H1 (cell line): Measurements from ENCODE around the gene GALNT17. TPM values are rescaled to one million over a fixed set of nuclear protein-coding genes. Genes with fewer than 3 reads are reported as not detected.
A peak's percentile ranks its signal among the peaks of the same experiment; 100 is the strongest.

Source experiments
- CTCF ChIA-PET: fragments of 300-600 bp; sonication (Branson Sonifier 250); formaldehyde crosslinking; loops from one replicate; lab custom pipeline; 2021; ENCODE audit not compliant: partially characterized antibody; lab: Charles Lee
- POLR2A ChIA-PET: fragments of 300-600 bp; sonication (Branson Sonifier 250); formaldehyde crosslinking; loops from one replicate; lab custom pipeline; 2021; ENCODE audit warnings: inconsistent platforms; ENCODE audit not compliant: partially characterized antibody; lab: Charles Lee
- DNase-seq, 2 experiments: peaks; one replicate each; pipeline versions ENCODE4 v3.0.0 to v3.0.0-alpha.2; 2010 to 2022; ENCODE audit warnings: low spot score in 2 of 2, low read depth in 1 of 2, mixed read lengths in 1 of 2
- FAIRE-seq: peaks from 2 replicates; lab custom pipeline; 2011; peaks lifted over from hg19 to GRCh38; lab: Jason Lieb, UNC
- H2AFZ ChIP-seq: 2 replicates; pipeline ENCODE4 v1.8.1; 2012; ENCODE audit warnings: low read length, inconsistent platforms
- H2AK5ac ChIP-seq: 2 replicates; pipeline ENCODE4 v1.6.1; 2013; ENCODE audit warnings: low read depth, low read length
- H2BK120ac ChIP-seq: replicated peaks from 2 replicates; pipeline ENCODE3; 2013; ENCODE audit warnings: low read depth, low read length, inconsistent platforms
- H2BK12ac ChIP-seq: 2 replicates; pipeline ENCODE4 v1.6.1; 2013; ENCODE audit warnings: low read depth, low read length
- H2BK15ac ChIP-seq: 2 replicates; pipeline ENCODE4 v1.6.1; 2013; ENCODE audit warnings: low read length
- H2BK20ac ChIP-seq: 2 replicates; pipeline ENCODE4 v1.6.1; 2013; ENCODE audit warnings: low read length
- H2BK5ac ChIP-seq: 2 replicates; pipeline ENCODE4 v1.6.1; 2013; ENCODE audit warnings: low read depth, low read length
- H3K14ac ChIP-seq: 2 replicates; pipeline ENCODE4 v1.6.1; 2013; ENCODE audit warnings: inconsistent platforms; ENCODE audit not compliant: insufficient read length
- H3K18ac ChIP-seq: 2 replicates; pipeline ENCODE4 v1.6.1; 2013; ENCODE audit warnings: low read length; ENCODE audit errors: extremely low read depth
- H3K23ac ChIP-seq: 2 replicates; pipeline ENCODE4 v1.6.1; 2013; ENCODE audit warnings: inconsistent platforms; ENCODE audit not compliant: insufficient read length
- H3K23me2 ChIP-seq: 2 replicates; pipeline ENCODE4 v1.6.1; 2013; ENCODE audit warnings: low read depth, low read length
- H3K27ac ChIP-seq: 2 replicates; pipeline ENCODE4 v1.6.1; 2011; ENCODE audit warnings: low read depth, low read length, inconsistent platforms
- H3K27me3 ChIP-seq, 4 experiments: replicated peaks in 1 of 4; 1 replicate in 1 of 4; 2 replicates in 3 of 4; pipeline versions ENCODE4 v1.6.1 to v1.8.1; 2011 to 2013; ENCODE audit warnings: low read length in 3 of 4, mild to moderate bottlenecking in 3 of 4, inconsistent platforms in 2 of 4, mixed read lengths in 2 of 4, moderate library complexity in 1 of 4; ENCODE audit not compliant: control insufficient read depth in 3 of 4, insufficient read depth in 3 of 4; ENCODE audit errors: extremely low read depth in 1 of 4
- H3K36me3 ChIP-seq, 4 experiments: 2 replicates each; pipeline versions ENCODE4 v1.6.1 to v1.8.1; 2011 to 2013; ENCODE audit warnings: mild to moderate bottlenecking in 4 of 4, low read length in 3 of 4, moderate library complexity in 2 of 4, control low read depth in 1 of 4, inconsistent platforms in 1 of 4; ENCODE audit not compliant: insufficient read depth in 4 of 4, control insufficient read depth in 2 of 4
- H3K4ac ChIP-seq: replicated peaks from 2 replicates; pipeline ENCODE3; 2013; ENCODE audit warnings: low read length, low read depth, mixed read lengths, inconsistent platforms; ENCODE audit not compliant: insufficient read length
- H3K4me1 ChIP-seq, 4 experiments: replicated peaks in 1 of 4; 1 replicate in 1 of 4; 2 replicates in 3 of 4; pipeline versions ENCODE4 v1.6.1 to v1.8.1; 2011 to 2013; ENCODE audit warnings: low read length in 3 of 4, inconsistent platforms in 2 of 4, mixed read lengths in 1 of 4; ENCODE audit not compliant: insufficient read depth in 4 of 4, control insufficient read depth in 3 of 4
- H3K4me2 ChIP-seq, 2 experiments: 2 replicates each; pipeline versions ENCODE4 v1.6.1 to v1.8.1; 2011 to 2013; ENCODE audit warnings: low read depth in 2 of 2, low read length in 2 of 2, control low read depth in 1 of 2, inconsistent platforms in 1 of 2, mild to moderate bottlenecking in 1 of 2; ENCODE audit not compliant: insufficient read depth in 1 of 2
- H3K4me3 ChIP-seq, 4 experiments: fragments of 200-600, 300-600 bp in 1 of 4; sonication (generic), shearing (Covaris generic), sonication (Bioruptor Twin) in 1 of 4; 2 replicates each; pipeline versions ENCODE4 v1.5.1 to v1.8.1; 2011 to 2016; ENCODE audit warnings: low read length in 4 of 4, low read depth in 3 of 4, control low read depth in 2 of 4, inconsistent platforms in 2 of 4, mild to moderate bottlenecking in 2 of 4, mixed read lengths in 1 of 4, moderate library complexity in 1 of 4; ENCODE audit not compliant: insufficient read depth in 2 of 4; ENCODE audit errors: extremely low read depth in 1 of 4
- H3K56ac ChIP-seq: replicated peaks from 2 replicates; pipeline ENCODE3; 2013; ENCODE audit warnings: low read depth, mild to moderate bottlenecking, mixed read lengths, low read length, inconsistent platforms; ENCODE audit not compliant: insufficient read length
- H3K79me1 ChIP-seq: 2 replicates; pipeline ENCODE4 v1.6.1; 2013; ENCODE audit warnings: low read depth, low read length, control low read depth
- H3K79me2 ChIP-seq, 2 experiments: 2 replicates each; pipeline versions ENCODE4 v1.6.1 to v1.8.1; 2012 to 2013; ENCODE audit warnings: low read length in 2 of 2, mild to moderate bottlenecking in 2 of 2, inconsistent platforms in 1 of 2; ENCODE audit not compliant: insufficient read depth in 2 of 2, control insufficient read depth in 1 of 2
- H3K9ac ChIP-seq, 4 experiments: replicated peaks in 1 of 4; 1 replicate in 1 of 4; 2 replicates in 3 of 4; pipeline versions ENCODE4 v1.6.1 to v1.8.1; 2011 to 2013; ENCODE audit warnings: low read depth in 3 of 4, low read length in 3 of 4, control low read depth in 2 of 4, mild to moderate bottlenecking in 2 of 4, moderate library complexity in 2 of 4, inconsistent platforms in 1 of 4; ENCODE audit errors: extremely low read depth in 1 of 4
- H3K9me3 ChIP-seq, 2 experiments: 2 replicates each; pipeline versions ENCODE4 v1.6.1 to v1.8.1; 2012 to 2013; ENCODE audit warnings: mild to moderate bottlenecking in 2 of 2, moderate library complexity in 2 of 2, control low read depth in 1 of 2, inconsistent platforms in 1 of 2, low read depth in 1 of 2, low read length in 1 of 2, mixed read lengths in 1 of 2; ENCODE audit not compliant: insufficient read depth in 2 of 2
- H4K20me1 ChIP-seq, 2 experiments: replicated peaks in 1 of 2; 2 replicates each; pipeline versions ENCODE3 to v1.8.1; 2011 to 2013; ENCODE audit warnings: inconsistent platforms in 2 of 2, low read length in 2 of 2, mild to moderate bottlenecking in 1 of 2; ENCODE audit not compliant: insufficient read depth in 2 of 2, control insufficient read depth in 1 of 2
- H4K5ac ChIP-seq: 2 replicates; pipeline ENCODE4 v1.6.1; 2013; ENCODE audit warnings: low read length, low read depth, mixed read lengths, inconsistent platforms; ENCODE audit not compliant: insufficient read length
- H4K8ac ChIP-seq: 2 replicates; pipeline ENCODE4 v1.8.0; 2013; ENCODE audit warnings: mild to moderate bottlenecking, moderate library complexity, low read length, inconsistent platforms; ENCODE audit not compliant: insufficient read depth; ENCODE audit errors: extremely low read depth
- H4K91ac ChIP-seq: replicated peaks from 2 replicates; pipeline ENCODE3; 2013; ENCODE audit warnings: low read length, mixed read lengths, inconsistent platforms; ENCODE audit not compliant: insufficient read length
- ASH2L ChIP-seq: fragments of 200-600, 300-600 bp; sonication (generic); IDR thresholded peaks from one replicate; pipeline ENCODE4 v1.7.1; 2017; ENCODE audit warnings: low read length
- CREB1 ChIP-seq: IDR thresholded peaks from 2 replicates; pipeline ENCODE4 v1.6.1; 2012; ENCODE audit warnings: inconsistent platforms
- EGR1 ChIP-seq: IDR thresholded peaks from 2 replicates; pipeline ENCODE4 v1.6.1; 2011; ENCODE audit warnings: low read depth, low read length, borderline replicate concordance
- RAD21 ChIP-seq, 2 experiments: IDR thresholded peaks in 1 of 2; conservative IDR thresholded peaks in 1 of 2; 2 replicates each; pipeline ENCODE4 v1.6.1; 2011; ENCODE audit warnings: low read depth in 2 of 2, low read length in 2 of 2, improper control_type of control experiment in 1 of 2, inconsistent platforms in 1 of 2, mild to moderate bottlenecking in 1 of 2, moderate library complexity in 1 of 2
- RXRA ChIP-seq: IDR thresholded peaks from 2 replicates; pipeline ENCODE4 v1.6.1; 2011; ENCODE audit warnings: low read depth, mild to moderate bottlenecking, low read length, moderate library complexity; ENCODE audit not compliant: insufficient read depth
- SP1 ChIP-seq: IDR thresholded peaks from 2 replicates; pipeline ENCODE4 v1.6.1; 2011; ENCODE audit warnings: low read depth, low read length
- SP2 ChIP-seq: IDR thresholded peaks from 2 replicates; pipeline ENCODE4 v1.6.1; 2012; ENCODE audit warnings: mild to moderate bottlenecking, low read length, inconsistent platforms
- TEAD4 ChIP-seq: IDR thresholded peaks from 2 replicates; pipeline ENCODE4 v1.6.1; 2012; ENCODE audit warnings: low read depth, low read length, inconsistent platforms, mixed read lengths
- WGBS, 2 experiments: shearing (Covaris generic) in 1 of 2; methylation state at CpG; one replicate each; pipeline versions ENCODE4 v1.1.6 to v1.1.7; 2013 to 2015; ENCODE audit warnings: low lambda C conversion rate in 2 of 2, mixed read lengths in 2 of 2, inconsistent platforms in 1 of 2, low coverage in 1 of 2, missing lambda C conversion rate in 1 of 2; ENCODE audit not compliant: insufficient replicate concordance in 2 of 2, insufficient coverage in 1 of 2, insufficient read length in 1 of 2; ENCODE audit errors: extremely low coverage in 1 of 2, missing lambda C conversion rate in 1 of 2; 5-methylcytosine and 5-hydroxymethylcytosine counted together
- polyA plus RNA-seq, 7 experiments: library from polyadenylated mRNA; depleted of rRNA in 3 of 7; stranded (reverse) in 5 of 7; unstranded in 2 of 7; fragments of >200 nt in 5 of 7; fragments of 200-250 nt in 2 of 7; gene quantifications; 1 replicate in 5 of 7; 2 replicates in 1 of 7; 4 replicates in 1 of 7; pipeline versions ENCODE4 v1.2.1 to v1.2.3, GENCODE V29; 2011 to 2013; ENCODE audit warnings: missing spikeins in 2 of 7, mixed read lengths in 2 of 7
- total RNA-seq: library from RNA; stranded (reverse); fragmentation: NEBNext Ultra II Directional; extraction: Animal tissue kit (Norgen Biotek cat#: 25700); gene quantifications from 2 replicates; pipeline ENCODE4 v1.2.1, GENCODE V29; 2021
- TF ChIP-seq, protein P1 (sequence below), 3 experiments: IDR thresholded peaks; 1 replicate in 2 of 3; 2 replicates in 1 of 3; pipeline versions ENCODE4 v1.5.1 to v1.6.1; 2011; ENCODE audit warnings: low read length in 3 of 3, mild to moderate bottlenecking in 3 of 3, inconsistent platforms in 2 of 3, low read depth in 1 of 3, moderate library complexity in 1 of 3; ENCODE audit not compliant: insufficient read depth in 1 of 3; ENCODE audit errors: control extremely low read depth in 1 of 3

The GALNT17 gene
- total and polyA plus RNA-seq, 2 of the 8 experiments (the other 6 are each of a cell fraction or from before 2014, with no cell fraction given) = 37.7 to 47.0 TPM

- H3K27me3 ChIP-seq = no peaks in the 10 kb centered on the region
- no peaks in the 10 kb centered on the region for H3K23me2 ChIP-seq
- H4K91ac ChIP-seq = peak overlapping the region; percentile 58
- no peak overlapping the region for H4K8ac ChIP-seq
- no peak overlapping the region for H2AK5ac ChIP-seq
- no peaks in the 10 kb centered on the region; a peak in 1 of 4 replicates for H3K9me3 ChIP-seq
- H3K4me2 ChIP-seq = no peak overlapping the region
- POLR2A ChIA-PET = no interaction called here
- FAIRE-seq = peak; percentile 100
- H2BK120ac ChIP-seq = peak overlapping the region; percentile 5
- CTCF ChIA-PET = interaction anchor here (0.6 to 7.2 kb wide), 47 partner anchors 9 to 926 kb away, joined by 3 to 61 read pairs (median 4); no protein-coding TSS in a partner anchor
- H2AFZ ChIP-seq = 0 out of 2 replicates have a peak overlapping the region, but pooled peaks have one; percentile 6
- no peak overlapping the region for H3K23ac ChIP-seq
- no peaks in the 10 kb centered on the region for H3K79me1 ChIP-seq
- no peak overlapping the region for H2BK5ac ChIP-seq
- H3K9ac ChIP-seq = no peak overlapping the region
- peak overlapping the region; percentile 53; the same call in 1 of the 2 replicates for H2BK12ac ChIP-seq
- H3K18ac ChIP-seq = no peak overlapping the region
- no peak overlapping the region for H3K4ac ChIP-seq
- peaks cover 7 to 13% (median 8%) of the 10 kb centered on the region in 4 experiments for H3K4me1 ChIP-seq
- H2BK15ac ChIP-seq = no peak overlapping the region
- no peak overlapping the region for H4K5ac ChIP-seq
- TF ChIP-seq, protein P1, sequence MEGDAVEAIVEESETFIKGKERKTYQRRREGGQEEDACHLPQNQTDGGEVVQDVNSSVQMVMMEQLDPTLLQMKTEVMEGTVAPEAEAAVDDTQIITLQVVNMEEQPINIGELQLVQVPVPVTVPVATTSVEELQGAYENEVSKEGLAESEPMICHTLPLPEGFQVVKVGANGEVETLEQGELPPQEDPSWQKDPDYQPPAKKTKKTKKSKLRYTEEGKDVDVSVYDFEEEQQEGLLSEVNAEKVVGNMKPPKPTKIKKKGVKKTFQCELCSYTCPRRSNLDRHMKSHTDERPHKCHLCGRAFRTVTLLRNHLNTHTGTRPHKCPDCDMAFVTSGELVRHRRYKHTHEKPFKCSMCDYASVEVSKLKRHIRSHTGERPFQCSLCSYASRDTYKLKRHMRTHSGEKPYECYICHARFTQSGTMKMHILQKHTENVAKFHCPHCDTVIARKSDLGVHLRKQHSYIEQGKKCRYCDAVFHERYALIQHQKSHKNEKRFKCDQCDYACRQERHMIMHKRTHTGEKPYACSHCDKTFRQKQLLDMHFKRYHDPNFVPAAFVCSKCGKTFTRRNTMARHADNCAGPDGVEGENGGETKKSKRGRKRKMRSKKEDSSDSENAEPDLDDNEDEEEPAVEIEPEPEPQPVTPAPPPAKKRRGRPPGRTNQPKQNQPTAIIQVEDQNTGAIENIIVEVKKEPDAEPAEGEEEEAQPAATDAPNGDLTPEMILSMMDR (IDR thresholded peaks at IDR 0.05; ENCODE audit: control extremely low read depth in 1 of 3, insufficient read depth in 1 of 3, low read depth in 1 of 3, low read length in 3 of 3) = peak; percentile 68 to 97 (median 87)
- TF ChIP-seq RXRA = no peak
- TF ChIP-seq ASH2L = peak; percentile 29
- TF ChIP-seq CREB1 = peak; percentile 36; the same call in 1 of the 2 replicates
- TF ChIP-seq RAD21 (IDR thresholded peaks at IDR 0.05 in 1 of 2, conservative IDR thresholded peaks at IDR 0.05 in 1 of 2; ENCODE audit: low read depth in 2 of 2, low read length in 2 of 2) = peak; percentile 95 to 98
- no peak for TF ChIP-seq EGR1
- TF ChIP-seq TEAD4 = peak; percentile 54; the same call in 1 of the 2 replicates
- no peak for TF ChIP-seq SP2
- no peak for TF ChIP-seq SP1
- 45% methylated on average over 7 of the region's 7 CpGs; no CpG with 5 or more reads in 1 of the 2 experiments for WGBS, 2 experiments
- H3K79me2 ChIP-seq = no peaks in the 10 kb centered on the region
- H3K14ac ChIP-seq = no peak overlapping the region
- peak; percentile 43 to 91 for DNase-seq
- H2BK20ac ChIP-seq = peak overlapping the region; percentile 95
- no peak overlapping the region for H3K27ac ChIP-seq
- H4K20me1 ChIP-seq = no peaks in the 10 kb centered on the region
- H3K56ac ChIP-seq = no peak overlapping the region
- no peak overlapping the region for H3K4me3 ChIP-seq
- no peaks in the 10 kb centered on the region for H3K36me3 ChIP-seq
Observed at GRCh38 chr7:71735961-71736556, 604.1 kb downstream of the GALNT17 start.
